Erythroblast (primary cell): ENCODE results near the gene CPT1A.

Experiments used
- GATA1 ChIP-seq: IDR thresholded peaks from 2 replicates; pipeline ENCODE4 v1.6.1; 2011; ENCODE audit warnings: low read depth, mild to moderate bottlenecking, control low read depth, low read length, moderate library complexity
- POLR2A ChIP-seq: IDR thresholded peaks from 2 replicates; pipeline ENCODE4 v1.6.1; 2011; ENCODE audit warnings: mild to moderate bottlenecking, low read length

DNA sequence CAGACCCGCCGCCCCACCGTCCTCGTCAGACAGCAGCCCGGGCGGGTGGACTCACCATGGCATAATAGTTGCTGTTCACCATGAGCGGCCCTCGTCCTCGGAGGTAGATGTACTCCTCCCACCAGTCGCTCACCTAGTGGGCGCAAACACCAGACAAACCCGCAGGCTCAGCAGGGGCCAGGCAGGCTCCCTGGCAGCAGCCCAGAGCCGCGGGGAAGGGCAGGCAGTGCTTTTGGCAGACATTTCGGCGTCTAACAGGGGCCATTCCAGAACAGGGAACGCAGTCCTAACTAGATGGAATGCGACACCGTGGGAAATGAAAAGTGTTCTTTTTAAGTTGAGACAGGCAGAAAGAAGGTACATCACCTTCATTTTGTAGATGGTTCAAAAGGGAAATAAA, 44.9 kb downstream of the CPT1A start:
- TF ChIP-seq POLR2A = no peak
- no peak for TF ChIP-seq GATA1
